Right ventricle myocardium inferior (tissue), 1 donor: ENCODE data around the gene DNAAF2. TPM values are rescaled to one million over a fixed set of nuclear protein-coding genes. Genes with fewer than 3 reads are reported as not detected.
A peak's percentile ranks its signal among the peaks of the same experiment; 100 is the strongest.
"Not testable (repeated sequence)": the region's sequence is repeated elsewhere in the genome, so short reads cannot be mapped to it uniquely, and the experiment has no call there.

Experiments
- ATAC-seq: fragments of 200-7000 bp; cut with Tn5 transposase; one replicate; pipeline ENCODE4 v1.9.1; 2020; ENCODE audit warnings: mild to moderate bottlenecking, moderate library complexity
- DNase-seq: peaks from one replicate; pipeline ENCODE4 v3.0.0; 2021; ENCODE audit errors: missing footprints
- intact Hi-C: fragments of 100-400 bp; cut with DNase I; formaldehyde crosslinking; loops from one replicate; pipeline ENCODE4 v1.11.0; 2022
- long read RNA-seq: library from polyadenylated mRNA; unstranded; transcript quantifications from one replicate; pipeline ENCODE4 v2.0.0, GENCODE V29; 2021
- total RNA-seq: library from RNA; stranded (reverse); fragmentation: NEBNext Ultra II Directional; extraction: Animal tissue kit (Norgen Biotek cat#: 25700); gene quantifications from one replicate; pipeline ENCODE4 v1.2.1, GENCODE V29; 2021
- donor health status: DM: no; HTN: yes; CAD: no; lungs with severe emphysema.

The DNAAF2 gene
- total RNA-seq = 6.1 TPM
- long read RNA-seq, transcript DNAAF2-201 (3 exons, 2,963 nt) = major isoform, 5 of 8 reads
- long read RNA-seq, partial matches to known transcripts = 0 of 8 reads
- long read RNA-seq, other reads (novel, unspliced or antisense) = 2 of 8 reads

DNA sequence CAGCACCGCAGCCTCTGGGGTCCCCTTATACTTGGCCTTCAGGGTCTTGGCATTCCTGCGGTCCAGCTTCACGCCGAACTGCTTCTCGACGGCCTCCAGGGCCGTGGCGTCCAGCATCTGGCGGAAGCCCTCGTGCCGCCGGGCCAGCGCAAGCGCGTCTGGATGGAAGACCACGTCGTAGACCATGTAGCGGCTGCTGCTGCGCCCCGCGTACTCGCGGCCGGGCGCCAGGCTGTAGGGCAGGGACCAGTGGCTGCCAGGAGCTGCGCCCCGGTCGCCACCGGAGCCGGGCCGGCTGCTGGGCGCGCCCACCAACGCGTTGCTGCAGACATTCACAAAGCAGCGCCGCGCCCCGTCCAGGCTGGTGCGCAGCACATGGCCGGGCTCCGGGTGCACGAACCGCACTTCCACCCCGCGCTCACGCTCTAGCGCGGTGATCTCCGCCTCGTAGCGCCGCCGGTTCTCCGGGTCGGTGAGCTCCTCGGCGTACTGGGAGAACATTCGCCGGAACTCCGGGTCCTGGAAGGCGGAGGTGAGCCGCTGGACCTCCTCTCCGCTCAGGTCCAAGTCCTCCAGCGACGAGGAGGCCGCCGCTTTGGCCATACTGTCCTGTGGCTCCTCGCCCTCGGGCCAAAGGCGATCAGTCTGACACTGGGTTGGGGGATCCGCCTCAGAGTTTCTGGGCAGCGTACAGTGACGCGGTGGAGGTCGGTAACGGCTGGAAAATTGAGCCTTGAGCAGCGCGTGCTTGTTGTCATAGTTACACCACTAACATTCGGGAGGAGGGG is at the start of gene DNAAF2:
DNAAF2 (minus strand) TSS at position 698 of the 788 bp plus-strand sequence; CDS start at position 603, 95 bp downstream.
- intact Hi-C loops = loop anchor here (2.0 to 10.0 kb wide), 4 partner anchors 14 to 230 kb away; partner anchors contain the start of genes KLHDC1, KLHDC2, MGAT2 and RPL36AL
- peak; percentile 51 for ATAC-seq
- DNase-seq = peak; percentile 86

GRCh38 chr14:49679271-49679670 is 44.2 kb upstream of the DNAAF2 start:
- intact Hi-C loops = no loop called here
- ATAC-seq (no peak), DNase-seq (no peak)

GRCh38 chr14:49677643-49678042 is 42.6 kb upstream of the DNAAF2 start:
- no peak for DNase-seq
- intact Hi-C loops = no loop called here
- ATAC-seq = no peak

GRCh38 chr14:49673586-49673985 is 38.5 kb upstream of the DNAAF2 start:
- intact Hi-C loops = no loop called here
- no peak for ATAC-seq
- DNase-seq = no peak

GRCh38 chr14:49670475-49670874 is 35.4 kb upstream of the DNAAF2 start:
- no peak for DNase-seq
- no peak for ATAC-seq
- intact Hi-C loops = no loop called here

GRCh38 chr14:49659526-49660455 is 24.7 kb upstream of the DNAAF2 start:
- DNase-seq (no peak), ATAC-seq (no peak)

DNA sequence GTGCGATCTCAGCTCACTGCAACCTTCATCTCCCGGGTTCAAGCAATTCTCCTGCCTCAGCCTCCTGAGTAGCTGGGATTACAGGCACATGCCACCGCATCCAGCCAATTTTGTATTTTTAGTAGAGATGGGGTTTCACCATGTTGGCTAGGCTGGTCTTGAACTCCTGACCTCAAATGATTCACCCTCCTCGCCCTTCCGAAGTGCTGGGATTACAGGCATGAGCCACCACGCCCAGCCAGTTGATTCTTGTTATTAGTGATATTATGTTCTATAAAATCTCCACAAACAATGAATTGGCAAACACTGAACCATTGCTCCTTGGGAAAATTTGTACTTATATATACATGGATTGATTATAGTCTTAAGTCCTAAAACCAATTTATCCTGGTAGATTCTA is 22.5 kb upstream of the DNAAF2 start:
- intact Hi-C loops, DNase-seq, ATAC-seq: not testable (repeated sequence)

More at GRCh38 chr14:49659526-49660455, 24.7 kb upstream of the DNAAF2 start:
- intact Hi-C loops = no loop called here

GRCh38 chr14:49654511-49654910 is 19.5 kb upstream of the DNAAF2 start:
- no peak for DNase-seq
- intact Hi-C loops = no loop called here
- ATAC-seq = no peak

GRCh38 chr14:49653508-49653907 is 18.5 kb upstream of the DNAAF2 start:
- DNase-seq = peak; percentile 32
- ATAC-seq = no peak
- intact Hi-C loops = no loop called here

DNA sequence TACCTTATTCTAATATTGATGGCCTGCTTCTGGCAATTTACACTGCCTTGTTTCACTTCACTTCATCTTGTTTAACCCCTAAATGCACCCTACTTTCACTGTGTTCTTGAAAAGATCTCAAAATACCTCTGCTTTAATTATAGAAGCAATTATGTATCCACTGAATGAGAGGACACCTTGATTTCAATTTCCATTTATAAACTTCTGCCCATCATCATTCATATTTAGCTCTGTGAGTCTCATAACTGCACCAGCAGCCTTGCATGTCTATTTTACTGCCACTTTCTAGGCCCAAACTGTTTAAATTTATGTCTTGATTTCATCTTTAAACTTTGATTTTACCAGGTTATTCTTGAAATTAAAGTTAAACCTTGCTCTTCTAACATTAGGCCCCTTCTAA is 7.1 kb upstream of the DNAAF2 start:
- ATAC-seq (no peak), DNase-seq (no peak)
- intact Hi-C loops = no loop called here

- ATAC-seq (peak; percentile 84), DNase-seq (no peak)
- intact Hi-C loops = no loop called here
Observed at GRCh38 chr14:49641697-49642129, 6.7 kb upstream of the DNAAF2 start.

DNA sequence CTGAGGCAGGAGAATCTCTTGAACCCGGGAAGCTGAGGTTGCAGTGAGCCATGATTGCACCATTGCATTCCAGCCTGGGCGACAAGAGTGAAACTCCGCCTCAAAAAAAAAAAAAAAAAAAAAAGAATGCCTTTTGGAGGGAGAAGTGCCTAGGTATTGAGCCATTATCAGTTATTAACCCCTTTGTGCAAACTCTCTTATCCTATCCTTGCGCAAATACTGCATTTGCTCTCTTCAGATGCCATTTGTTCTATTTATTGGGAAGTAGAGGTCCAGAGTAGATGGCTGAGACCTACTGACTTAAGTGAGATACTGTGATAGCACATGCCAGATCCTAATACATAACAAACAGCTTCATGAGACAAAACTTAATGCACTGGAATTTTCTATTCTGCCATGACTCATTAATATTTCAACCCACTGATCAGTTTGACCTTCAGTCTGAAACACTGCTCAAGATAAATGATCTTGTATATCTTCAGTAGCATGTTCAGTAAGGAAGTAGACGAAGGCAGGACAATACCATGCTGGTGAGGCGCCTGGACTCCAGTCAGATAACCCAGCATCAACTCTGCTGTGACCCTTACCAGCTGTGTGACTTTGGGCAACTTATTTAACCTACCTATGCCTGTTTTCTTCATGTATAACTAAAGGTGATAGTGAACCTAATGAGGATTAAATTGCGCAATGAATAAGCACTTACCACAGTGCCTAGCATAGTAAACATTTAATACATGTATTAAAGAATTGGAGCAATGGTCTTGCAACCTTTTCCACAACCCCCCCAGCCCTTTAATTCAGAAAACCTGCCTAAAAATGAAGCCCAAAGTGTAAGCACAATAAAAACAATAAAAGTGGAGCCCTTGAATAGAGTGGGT is 5.7 kb upstream of the DNAAF2 start:
- no peak for ATAC-seq
- no peak for DNase-seq
- intact Hi-C loops = no loop called here

- ATAC-seq (no peak), DNase-seq (no peak)
- intact Hi-C loops = loop anchor here (10.0 kb wide), 1 partner anchor 227 kb away; no protein-coding TSS in a partner anchor
Observed at GRCh38 chr14:49637534-49638078, 2.6 kb upstream of the DNAAF2 start.

- no peak for DNase-seq
- ATAC-seq = no peak
- intact Hi-C loops = loop anchor here (10.0 kb wide), 1 partner anchor 228 kb away; no protein-coding TSS in a partner anchor
Observed at GRCh38 chr14:49636866-49637265, 1.8 kb upstream of the DNAAF2 start.

DNA sequence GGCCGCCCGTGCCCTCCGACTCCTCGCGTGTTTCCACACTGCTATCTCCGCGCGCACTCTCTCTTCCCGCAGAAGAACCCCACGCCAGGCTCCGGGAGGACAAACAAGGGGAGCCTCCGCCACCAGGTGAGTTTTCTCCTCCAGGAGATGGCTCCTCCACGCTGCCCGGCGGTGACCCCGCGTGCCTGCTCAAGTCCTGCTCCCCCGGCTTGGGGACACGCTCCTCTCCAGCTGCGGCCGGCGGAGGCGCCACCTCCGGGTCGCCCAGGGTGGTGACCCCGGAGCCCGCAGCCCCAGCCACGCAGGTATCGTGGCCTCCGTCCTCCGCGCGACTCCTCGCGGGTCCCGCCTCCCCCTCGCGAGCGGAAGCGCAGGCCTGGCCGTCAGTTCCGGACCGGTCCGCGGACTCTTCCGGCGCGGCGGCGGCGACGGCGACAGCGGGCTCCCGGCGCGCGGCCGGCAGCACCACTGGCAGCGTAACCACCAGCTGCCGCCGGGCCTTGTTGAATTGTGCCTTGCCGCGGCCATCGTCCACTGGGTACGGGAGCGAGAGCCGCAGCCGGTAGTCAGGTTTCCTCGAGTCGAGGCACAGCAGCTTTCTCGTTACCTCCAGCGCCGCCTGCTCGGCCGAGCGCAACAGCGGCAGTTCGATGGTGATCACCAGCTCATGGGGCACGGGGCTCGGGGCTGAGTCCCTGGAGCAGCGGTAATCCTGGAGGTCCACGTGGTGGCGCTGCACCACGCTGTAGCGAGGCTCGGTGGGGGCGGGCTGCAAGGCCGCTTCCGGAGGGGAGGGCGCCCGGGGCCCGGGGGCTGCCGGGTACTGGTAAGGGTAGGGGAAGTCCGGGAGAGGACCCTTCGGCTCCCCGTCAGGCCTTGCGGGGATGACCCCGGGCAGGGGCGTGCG is 1.2 kb downstream of the DNAAF2 start:
- peak; percentile 96 for DNase-seq
- peak; percentile 97 for ATAC-seq
- intact Hi-C loops = loop anchor here (2.0 to 10.0 kb wide), 4 partner anchors 13 to 231 kb away; partner anchors contain the start of genes KLHDC1, KLHDC2, MGAT2 and RPL36AL

- DNase-seq (no peak), ATAC-seq (no peak)
- intact Hi-C loops = loop anchor here (5.0 kb wide), 1 partner anchor 37 kb away; the partner anchor contains the start of gene RPS29
Observed at GRCh38 chr14:49623941-49624839, 10.9 kb downstream of the DNAAF2 start.
